Vagina (tissue), 2 donors: ENCODE measurements around the gene PPTC7. TPM values are rescaled to one million over a fixed set of nuclear protein-coding genes. Genes with fewer than 3 reads are reported as not detected.

Experiments
- DNase-seq, 2 donors: peaks; one replicate each; pipeline ENCODE4 v3.0.0-alpha.2; 2017; ENCODE audit errors: extremely low spot score in 2 of 2
- H3K27ac ChIP-seq: fragments of 200-600 bp; sonication (generic); one replicate; pipeline ENCODE4 v1.5.1; 2019
- H3K27me3 ChIP-seq: fragments of 200-600 bp; sonication (generic); one replicate; pipeline ENCODE4 v1.5.1; 2019
- H3K36me3 ChIP-seq, 2 donors: fragments of 200-600 bp; sonication (generic); one replicate each; pipeline ENCODE4 v1.5.1; 2017 to 2019
- H3K4me1 ChIP-seq: fragments of 200-600 bp; sonication (generic); one replicate; pipeline ENCODE4 v1.5.1; 2019
- H3K4me3 ChIP-seq, 2 donors: fragments of 200-600 bp; sonication (generic); 1 replicate in 1 of 2; 2 replicates in 1 of 2; pipeline ENCODE4 v1.5.1; 2016 to 2019
- H3K9me3 ChIP-seq: fragments of 200-600 bp; sonication (generic); one replicate; pipeline ENCODE4 v1.5.1; 2019
- POLR2A ChIP-seq, 2 donors: fragments of 450-650 bp; IDR thresholded peaks; one replicate each; pipeline ENCODE4 v1.6.1; 2017; ENCODE audit warnings: antibody characterized with exemption in 2 of 2, mild to moderate bottlenecking in 2 of 2, moderate library complexity in 2 of 2
- POLR2AphosphoS5 ChIP-seq, 2 donors: sonication (generic); formaldehyde crosslinking; IDR thresholded peaks; one replicate each; pipeline ENCODE4 v1.9.0; 2017; ENCODE audit warnings: antibody characterized with exemption in 2 of 2, mild to moderate bottlenecking in 2 of 2, low read depth in 1 of 2; ENCODE audit not compliant: insufficient read depth in 1 of 2
- intact Hi-C: fragments of 100-400 bp; cut with DNase I; formaldehyde crosslinking; loops from one replicate; pipeline ENCODE4 v1.15.1; 2023
- small RNA-seq: library from RNA; depleted of rRNA; stranded (forward); fragments of <200 nt; gene quantifications from one replicate; pipeline ENCODE3, GENCODE V24; 2016
- total RNA-seq: library from RNA; depleted of rRNA; stranded (reverse); fragments of >200 nt; gene quantifications from one replicate; pipeline ENCODE4 v1.2.3, GENCODE V29; 2016
- TF ChIP-seq, protein P1 (sequence below), 3 experiments: fragments of 450-650 bp in 2 of 3; fragments of 200-600 bp in 1 of 3; sonication (generic) in 1 of 3; IDR thresholded peaks; one replicate each; pipeline ENCODE4 v1.5.1; 2017 to 2019; ENCODE audit warnings: antibody characterized with exemption in 3 of 3, mild to moderate bottlenecking in 2 of 3, moderate library complexity in 2 of 3

PPTC7 gene
- total RNA-seq, 1 donor from 2014 or later: 43.0 TPM

DNA sequence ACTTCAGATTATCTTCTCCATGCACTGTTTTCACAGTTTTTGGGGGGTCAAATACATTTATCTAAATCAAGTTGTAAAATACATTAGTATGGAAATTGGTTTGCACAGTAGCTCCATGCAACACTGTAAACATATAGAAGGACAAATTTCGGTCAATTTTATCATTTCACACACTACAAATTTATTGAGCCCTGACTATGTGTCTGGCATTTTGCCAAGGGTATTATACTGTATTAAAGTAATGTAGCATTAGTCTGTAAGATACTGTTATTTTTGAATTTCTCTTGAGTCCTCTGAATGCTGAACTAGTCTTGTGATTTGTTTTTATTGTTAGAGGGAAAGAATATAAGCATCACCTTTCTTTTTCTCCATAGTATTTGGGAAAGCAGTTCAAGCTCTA is 79.7 kb downstream of the PPTC7 start:
- no peaks in the 10 kb centered on the region for H3K9me3 ChIP-seq
- intact Hi-C loops: loop anchor here (10.0 kb wide), 1 partner anchor 49 kb away; the partner anchor contains the start of gene ARPC3
- H3K4me3 ChIP-seq: no peak overlapping the region
- no peaks in the 10 kb centered on the region for H3K36me3 ChIP-seq
- peaks cover 27% of the 10 kb centered on the region for H3K4me1 ChIP-seq
- H3K27me3 ChIP-seq: no peaks in the 10 kb centered on the region
- H3K27ac ChIP-seq: no peak overlapping the region
- TF ChIP-seq POLR2A (IDR thresholded peaks at IDR 0.05): no peak
- TF ChIP-seq, protein P1, sequence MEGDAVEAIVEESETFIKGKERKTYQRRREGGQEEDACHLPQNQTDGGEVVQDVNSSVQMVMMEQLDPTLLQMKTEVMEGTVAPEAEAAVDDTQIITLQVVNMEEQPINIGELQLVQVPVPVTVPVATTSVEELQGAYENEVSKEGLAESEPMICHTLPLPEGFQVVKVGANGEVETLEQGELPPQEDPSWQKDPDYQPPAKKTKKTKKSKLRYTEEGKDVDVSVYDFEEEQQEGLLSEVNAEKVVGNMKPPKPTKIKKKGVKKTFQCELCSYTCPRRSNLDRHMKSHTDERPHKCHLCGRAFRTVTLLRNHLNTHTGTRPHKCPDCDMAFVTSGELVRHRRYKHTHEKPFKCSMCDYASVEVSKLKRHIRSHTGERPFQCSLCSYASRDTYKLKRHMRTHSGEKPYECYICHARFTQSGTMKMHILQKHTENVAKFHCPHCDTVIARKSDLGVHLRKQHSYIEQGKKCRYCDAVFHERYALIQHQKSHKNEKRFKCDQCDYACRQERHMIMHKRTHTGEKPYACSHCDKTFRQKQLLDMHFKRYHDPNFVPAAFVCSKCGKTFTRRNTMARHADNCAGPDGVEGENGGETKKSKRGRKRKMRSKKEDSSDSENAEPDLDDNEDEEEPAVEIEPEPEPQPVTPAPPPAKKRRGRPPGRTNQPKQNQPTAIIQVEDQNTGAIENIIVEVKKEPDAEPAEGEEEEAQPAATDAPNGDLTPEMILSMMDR (IDR thresholded peaks at IDR 0.05): no peak
- TF ChIP-seq POLR2AphosphoS5 (IDR thresholded peaks at IDR 0.05; ENCODE audit: insufficient read depth in 1 of 2, low read depth in 1 of 2): no peak
- DNase-seq: no peak

DNA sequence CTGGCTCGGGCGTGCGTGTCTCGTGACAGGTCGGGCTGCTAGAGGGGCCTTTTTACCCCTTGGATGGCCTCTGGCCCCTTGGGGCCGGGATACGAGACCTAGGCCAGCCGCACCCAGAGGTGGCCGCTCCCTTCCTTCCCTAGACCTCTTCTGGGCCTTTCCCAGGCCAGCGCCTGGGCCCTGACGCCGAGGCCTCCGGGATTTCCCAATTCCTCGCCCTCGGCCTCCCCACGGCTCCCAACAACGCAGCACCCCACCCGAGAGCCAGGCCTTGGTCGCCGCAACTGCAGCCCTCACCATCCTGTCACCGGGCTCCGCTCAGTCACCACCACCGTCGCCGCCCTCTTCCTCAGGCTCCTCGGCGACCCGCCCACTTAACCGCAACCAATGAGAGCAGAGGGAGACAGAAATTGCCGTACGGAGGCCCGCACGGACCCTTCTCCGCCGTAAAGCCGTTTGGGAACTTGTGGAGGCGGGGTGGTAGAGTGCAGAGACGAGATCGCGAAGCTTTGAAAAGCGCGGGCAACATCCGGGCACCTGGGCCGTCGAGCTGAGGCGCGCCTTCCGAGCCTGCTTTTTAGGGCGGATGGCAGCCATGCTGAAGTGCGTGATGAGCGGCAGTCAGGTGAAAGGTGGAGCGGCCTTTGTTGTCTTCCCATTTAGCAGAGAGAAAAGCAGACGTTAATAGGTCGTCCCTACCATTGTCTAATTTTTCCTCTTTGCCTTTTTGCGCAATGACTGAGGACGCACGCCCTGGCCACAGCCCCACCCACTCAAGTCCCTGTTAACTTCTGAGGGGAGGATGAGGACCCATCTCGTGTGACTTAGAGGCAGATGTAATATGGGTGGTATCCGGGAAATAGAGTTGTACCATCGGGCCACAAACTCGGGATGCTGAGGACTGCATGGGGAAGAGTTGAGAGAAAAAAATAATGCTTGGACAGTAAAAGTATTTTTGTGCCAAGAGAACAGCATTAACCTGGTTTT is 81.1 kb downstream of the PPTC7 start, which contains the start of the genes RAD9B and VPS29:
TSS of gene RAD9B (plus strand) at position 580 of the 987 bp plus-strand sequence. CDS start at position 587, 7 bp downstream.
TSS of gene VPS29 (minus strand) at position 360 of the 987 bp plus-strand sequence. CDS start at position 300, 60 bp downstream.
- Histone ChIP-seq H3K36me3 (no peaks in the 10 kb centered on the region), H3K9me3 (no peaks in the 10 kb centered on the region), H3K4me1 (peaks cover 38% of the 10 kb centered on the region), H3K27me3 (no peaks in the 10 kb centered on the region), H3K27ac (peak within 1 kb of the TSS; percentile 85), H3K4me3 (peak within 1 kb of the TSS; percentile 86 to 97)
- TF ChIP-seq POLR2AphosphoS5 (IDR thresholded peaks at IDR 0.05; ENCODE audit: insufficient read depth in 1 of 2, low read depth in 1 of 2): peak; percentile 99
- peak in 1 of 2 donors; percentile 68 for TF ChIP-seq POLR2A (IDR thresholded peaks at IDR 0.05)
- TF ChIP-seq, protein P1 (IDR thresholded peaks at IDR 0.05): peak in 1 of 3 experiments; percentile 14
- intact Hi-C loops: loop anchor here (10.0 kb wide), 1 partner anchor 47 kb away; the partner anchor contains the start of gene ARPC3
- DNase-seq: peak; percentile 97

DNA sequence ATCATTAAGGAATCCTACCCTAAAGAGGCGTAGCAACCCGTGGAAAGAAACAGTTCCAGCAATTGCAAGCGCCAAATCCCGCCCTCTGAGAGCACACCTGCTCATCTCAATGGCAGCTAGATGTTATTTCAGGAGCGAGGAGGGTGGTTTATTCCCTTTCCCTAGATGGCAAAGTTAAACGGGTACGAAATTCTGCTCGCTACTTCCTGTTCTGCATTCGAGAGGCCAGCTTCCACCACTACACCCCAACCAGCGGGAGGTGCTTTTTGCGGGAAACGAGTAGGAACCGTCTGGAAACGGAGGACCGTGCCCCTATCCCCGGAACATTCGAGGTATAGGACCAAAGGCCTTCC is 81.7 kb downstream of the PPTC7 start:
- no peak for TF ChIP-seq POLR2AphosphoS5 (IDR thresholded peaks at IDR 0.05; ENCODE audit: insufficient read depth in 1 of 2, low read depth in 1 of 2)
- TF ChIP-seq, protein P1 (IDR thresholded peaks at IDR 0.05): no peak
- no peak for TF ChIP-seq POLR2A (IDR thresholded peaks at IDR 0.05)
- Histone ChIP-seq H3K36me3 (no peaks in the 10 kb centered on the region), H3K27me3 (no peaks in the 10 kb centered on the region), H3K9me3 (no peaks in the 10 kb centered on the region), H3K4me1 (peaks cover 38% of the 10 kb centered on the region), H3K4me3 (peak overlapping the region; percentile 86 to 97), H3K27ac (peak overlapping the region; percentile 85)
- intact Hi-C loops: loop anchor here (10.0 kb wide), 1 partner anchor 47 kb away; the partner anchor contains the start of gene ARPC3
- DNase-seq: no peak

DNA sequence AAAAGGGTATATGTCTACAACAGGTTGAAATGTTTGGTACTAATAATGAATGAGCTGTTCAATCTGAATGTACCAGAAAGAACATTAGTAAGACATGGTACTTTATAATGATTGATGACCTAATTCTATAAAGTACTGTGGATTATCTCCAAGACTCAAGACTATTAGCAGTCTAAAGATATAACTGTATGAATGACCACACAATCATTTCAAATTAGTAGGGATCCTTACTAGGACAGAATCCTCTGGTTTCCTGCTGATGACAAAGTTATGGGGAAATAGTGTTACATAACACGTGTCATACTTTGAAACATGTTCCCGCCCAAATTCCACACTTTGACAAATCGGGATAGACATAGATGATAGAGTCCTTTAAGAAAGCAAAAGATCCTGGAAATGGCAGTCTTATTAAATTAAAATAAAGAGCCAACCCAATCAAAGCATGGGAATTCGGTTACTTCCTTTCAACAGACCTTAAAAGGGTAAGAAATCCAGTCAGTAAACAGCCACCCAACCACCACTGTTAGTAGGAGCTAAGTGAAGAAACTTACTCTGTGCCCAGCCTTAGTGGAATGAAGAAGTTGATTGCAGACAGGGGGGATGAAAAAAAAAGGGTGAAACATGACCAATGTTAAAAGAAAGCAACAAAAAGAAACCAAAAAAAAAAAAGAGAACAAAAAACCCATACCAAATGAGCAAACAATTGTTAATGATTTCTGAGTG is 84.0 kb downstream of the PPTC7 start:
- no peak for TF ChIP-seq POLR2A (IDR thresholded peaks at IDR 0.05)
- peak in 1 of 2 donors; percentile 59 for TF ChIP-seq POLR2AphosphoS5 (IDR thresholded peaks at IDR 0.05; ENCODE audit: insufficient read depth in 1 of 2, low read depth in 1 of 2)
- no peak for DNase-seq
- Histone ChIP-seq H3K9me3 (no peaks in the 10 kb centered on the region), H3K4me1 (peaks cover 38% of the 10 kb centered on the region), H3K4me3 (no peak overlapping the region), H3K27me3 (no peaks in the 10 kb centered on the region), H3K27ac (no peak overlapping the region), H3K36me3 (peaks cover 0 to 18% of the 10 kb centered on the region in 2 donors)
- intact Hi-C loops: no loop called here

Small RNAs within 50 kb of the gene (small RNA-seq; reads per million reads assigned to genes)
- gene RF00278: not detected
- not detected for gene RN7SL387P

Other genes starting within 250 kb of the PPTC7 start
- 57.9 TPM for gene ANAPC7, start 179.6 kb downstream of the PPTC7 start, total RNA-seq
- gene ARPC3, start 133.0 kb downstream of the PPTC7 start, total RNA-seq: 180 TPM
- gene GPN3, start 115.1 kb downstream of the PPTC7 start, total RNA-seq: 17.4 TPM
- gene FAM216A, start 114.5 kb downstream of the PPTC7 start, total RNA-seq: 11.0 TPM
- gene VPS29, start 81.2 kb downstream of the PPTC7 start, total RNA-seq: 74.9 TPM
- gene RAD9B, start 81.0 kb downstream of the PPTC7 start, total RNA-seq: not detected
- 31.4 TPM for gene TCTN1, start 30.8 kb upstream of the PPTC7 start, total RNA-seq
- gene HVCN1, start 105.8 kb upstream of the PPTC7 start, total RNA-seq: 7.6 TPM
- 87.9 TPM for gene PPP1CC, start 159.6 kb upstream of the PPTC7 start, total RNA-seq